Measurements from ENCODE around the gene COG5.

COG5 gene

DNA sequence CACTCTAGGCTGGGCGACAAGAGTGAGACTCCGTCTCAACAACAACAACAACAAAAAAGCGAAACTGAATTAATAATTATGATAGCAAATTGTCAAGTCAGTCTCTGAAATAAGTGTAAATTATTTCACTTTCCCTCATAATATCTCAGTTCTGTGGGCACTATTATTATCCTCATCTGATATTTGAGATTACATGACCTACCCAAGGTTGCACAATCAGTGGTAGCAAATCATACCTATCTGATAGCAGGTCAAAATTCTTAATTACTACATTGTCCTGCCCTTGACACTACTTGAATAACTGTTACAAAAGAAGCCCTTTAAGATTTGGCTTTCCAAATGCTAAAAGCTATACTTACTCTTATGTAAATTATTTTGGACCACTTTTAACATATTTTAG lies 209.1 kb downstream of the COG5 start:
- Histone ChIP-seq H3K23ac (ENCODE audit: low read length in 2 of 2) (no peak overlapping the region), H3K27me3 (ENCODE audit: control insufficient read depth in 1 of 2, insufficient read depth in 1 of 2, low read length in 2 of 2) (no peaks in the 10 kb centered on the region), H3K27ac (ENCODE audit: low read length, poor library complexity, severe bottlenecking) (no peak overlapping the region), H3K4me1 (ENCODE audit: control insufficient read depth, insufficient read depth, low read depth, low read length) (no peaks in the 10 kb centered on the region), H2BK12ac (ENCODE audit: low read length in 2 of 2) (no peak overlapping the region), H3K36me3 (ENCODE audit: control insufficient read depth in 1 of 2, insufficient read depth in 2 of 2, low read depth in 1 of 2, low read length in 2 of 2) (peaks cover 9 to 13% of the 10 kb centered on the region in 2 experiments), H3K14ac (ENCODE audit: low read length in 2 of 2) (no peak overlapping the region), H2BK15ac (ENCODE audit: low read depth, poor library complexity, severe bottlenecking) (no peak overlapping the region), H3K4me2 (ENCODE audit: low read length, poor library complexity, severe bottlenecking) (no peak overlapping the region), H4K8ac (ENCODE audit: low read length) (no peak overlapping the region), H3K79me1 (replicated peaks; ENCODE audit: low read length, poor library complexity, severe bottlenecking) (no peaks in the 10 kb centered on the region), H4K91ac (ENCODE audit: low read length) (no peak overlapping the region), H2BK5ac (ENCODE audit: low read depth, low read length, poor library complexity, severe bottlenecking) (no peak overlapping the region), H3K4ac (ENCODE audit: low read depth in 1 of 2, low read length in 2 of 2) (no peak overlapping the region), H3K18ac (ENCODE audit: low read depth in 1 of 2, low read length in 2 of 2) (no peak overlapping the region), H3K9me3 (ENCODE audit: control insufficient read depth, low read length) (peaks cover 3% of the 10 kb centered on the region), H2AFZ (ENCODE audit: low read depth, low read length) (no peak overlapping the region), H2AK5ac (ENCODE audit: low read length, severe bottlenecking) (no peak overlapping the region), H3K9ac (ENCODE audit: low read length) (no peak overlapping the region), H2BK120ac (ENCODE audit: low read depth, low read length) (no peak overlapping the region), H3K4me3 (ENCODE audit: insufficient read depth in 1 of 2, low read depth in 1 of 2, low read length in 2 of 2) (no peak overlapping the region)
- DNase-seq = no peak
- no CpG with 5 or more reads among the region's 3 CpGs for WGBS

DNA sequence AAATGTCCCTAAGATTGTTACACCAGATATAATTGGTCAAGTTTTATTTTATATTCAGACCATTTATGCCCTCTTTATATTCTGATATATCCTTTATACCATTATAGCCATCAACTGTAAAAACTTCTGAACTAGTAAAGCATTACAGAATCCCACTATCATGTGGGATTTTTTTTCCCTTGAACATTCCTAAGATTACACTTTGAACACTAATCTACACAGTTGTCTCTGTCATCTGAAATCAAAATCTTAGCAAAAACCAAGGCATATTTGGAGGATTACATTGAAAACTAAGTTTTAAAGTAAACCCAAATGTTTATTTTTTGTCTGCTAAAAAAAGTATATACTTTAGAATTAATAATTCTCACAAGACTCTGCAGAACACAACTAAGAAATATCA lies 210.0 kb downstream of the COG5 start:
- no peak overlapping the region for H2AK5ac ChIP-seq (ENCODE audit: low read length, severe bottlenecking)
- H3K27me3 ChIP-seq (ENCODE audit: control insufficient read depth in 1 of 2, insufficient read depth in 1 of 2, low read length in 2 of 2) = no peaks in the 10 kb centered on the region
- no peak overlapping the region for H3K9ac ChIP-seq (ENCODE audit: low read length)
- no peak overlapping the region for H2BK15ac ChIP-seq (ENCODE audit: low read depth, poor library complexity, severe bottlenecking)
- H3K23ac ChIP-seq (ENCODE audit: low read length in 2 of 2) = no peak overlapping the region
- H2BK12ac ChIP-seq (ENCODE audit: low read length in 2 of 2) = no peak overlapping the region
- no peak overlapping the region for H3K27ac ChIP-seq (ENCODE audit: low read length, poor library complexity, severe bottlenecking)
- DNase-seq = no peak
- peaks cover 0 to 6% of the 10 kb centered on the region in 2 experiments for H3K36me3 ChIP-seq (ENCODE audit: control insufficient read depth in 1 of 2, insufficient read depth in 2 of 2, low read depth in 1 of 2, low read length in 2 of 2)
- H2AFZ ChIP-seq (ENCODE audit: low read depth, low read length) = no peak overlapping the region
- no peaks in the 10 kb centered on the region for H3K4me1 ChIP-seq (ENCODE audit: control insufficient read depth, insufficient read depth, low read depth, low read length)
- H4K91ac ChIP-seq (ENCODE audit: low read length) = no peak overlapping the region
- no peaks in the 10 kb centered on the region for H3K79me1 ChIP-seq (replicated peaks; ENCODE audit: low read length, poor library complexity, severe bottlenecking)
- H3K4me3 ChIP-seq (ENCODE audit: insufficient read depth in 1 of 2, low read depth in 1 of 2, low read length in 2 of 2) = no peak overlapping the region
- no peak overlapping the region for H2BK5ac ChIP-seq (ENCODE audit: low read depth, low read length, poor library complexity, severe bottlenecking)
- no peak overlapping the region for H3K4me2 ChIP-seq (ENCODE audit: low read length, poor library complexity, severe bottlenecking)
- H3K14ac ChIP-seq (ENCODE audit: low read length in 2 of 2) = no peak overlapping the region
- H4K8ac ChIP-seq (ENCODE audit: low read length) = no peak overlapping the region
- H3K4ac ChIP-seq (ENCODE audit: low read depth in 1 of 2, low read length in 2 of 2) = no peak overlapping the region
- no peak overlapping the region for H3K18ac ChIP-seq (ENCODE audit: low read depth in 1 of 2, low read length in 2 of 2)
- H3K9me3 ChIP-seq (ENCODE audit: control insufficient read depth, low read length) = no peaks in the 10 kb centered on the region
- H2BK120ac ChIP-seq (ENCODE audit: low read depth, low read length) = no peak overlapping the region

DNA sequence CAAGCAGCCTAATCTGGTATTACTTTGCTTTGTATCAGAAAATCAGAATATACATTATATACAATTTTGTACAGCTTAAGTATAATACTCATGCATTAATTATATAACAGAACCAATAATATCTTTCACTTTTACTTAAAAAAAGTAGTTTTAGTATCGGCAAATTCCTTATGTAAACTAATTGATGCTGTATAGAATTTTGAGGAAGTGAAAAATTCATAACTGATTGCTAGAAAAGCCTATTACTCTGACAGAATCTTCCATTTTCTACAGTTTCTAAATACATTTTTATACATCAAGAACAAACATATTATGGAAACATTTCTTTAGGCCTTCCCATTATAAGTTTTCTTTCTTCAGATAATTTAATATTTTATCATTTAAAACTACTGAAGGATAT lies 217.8 kb downstream of the COG5 start:
- Histone ChIP-seq H4K8ac (ENCODE audit: low read length) (no peak overlapping the region), H3K18ac (ENCODE audit: low read depth in 1 of 2, low read length in 2 of 2) (no peak overlapping the region), H4K91ac (ENCODE audit: low read length) (no peak overlapping the region), H3K4me2 (ENCODE audit: low read length, poor library complexity, severe bottlenecking) (no peak overlapping the region), H2BK15ac (ENCODE audit: low read depth, poor library complexity, severe bottlenecking) (no peak overlapping the region), H2BK5ac (ENCODE audit: low read depth, low read length, poor library complexity, severe bottlenecking) (no peak overlapping the region), H3K27me3 (ENCODE audit: control insufficient read depth in 1 of 2, insufficient read depth in 1 of 2, low read length in 2 of 2) (no peaks in the 10 kb centered on the region), H3K4ac (ENCODE audit: low read depth in 1 of 2, low read length in 2 of 2) (no peak overlapping the region), H3K14ac (ENCODE audit: low read length in 2 of 2) (no peak overlapping the region), H3K9ac (ENCODE audit: low read length) (no peak overlapping the region), H2BK12ac (ENCODE audit: low read length in 2 of 2) (no peak overlapping the region), H3K23ac (ENCODE audit: low read length in 2 of 2) (no peak overlapping the region), H3K4me3 (ENCODE audit: insufficient read depth in 1 of 2, low read depth in 1 of 2, low read length in 2 of 2) (no peak overlapping the region), H2BK120ac (ENCODE audit: low read depth, low read length) (no peak overlapping the region), H3K9me3 (ENCODE audit: control insufficient read depth, low read length) (peaks cover 15% of the 10 kb centered on the region), H2AK5ac (ENCODE audit: low read length, severe bottlenecking) (no peak overlapping the region), H3K27ac (ENCODE audit: low read length, poor library complexity, severe bottlenecking) (no peak overlapping the region), H3K4me1 (ENCODE audit: control insufficient read depth, insufficient read depth, low read depth, low read length) (no peaks in the 10 kb centered on the region), H3K36me3 (ENCODE audit: control insufficient read depth in 1 of 2, insufficient read depth in 2 of 2, low read depth in 1 of 2, low read length in 2 of 2) (peaks cover 0 to 3% of the 10 kb centered on the region in 2 experiments), H2AFZ (ENCODE audit: low read depth, low read length) (no peak overlapping the region), H3K79me1 (replicated peaks; ENCODE audit: low read length, poor library complexity, severe bottlenecking) (peaks cover 4% of the 10 kb centered on the region)
- WGBS = no CpG with 5 or more reads among the region's 1 CpG
- DNase-seq = no peak

DNA sequence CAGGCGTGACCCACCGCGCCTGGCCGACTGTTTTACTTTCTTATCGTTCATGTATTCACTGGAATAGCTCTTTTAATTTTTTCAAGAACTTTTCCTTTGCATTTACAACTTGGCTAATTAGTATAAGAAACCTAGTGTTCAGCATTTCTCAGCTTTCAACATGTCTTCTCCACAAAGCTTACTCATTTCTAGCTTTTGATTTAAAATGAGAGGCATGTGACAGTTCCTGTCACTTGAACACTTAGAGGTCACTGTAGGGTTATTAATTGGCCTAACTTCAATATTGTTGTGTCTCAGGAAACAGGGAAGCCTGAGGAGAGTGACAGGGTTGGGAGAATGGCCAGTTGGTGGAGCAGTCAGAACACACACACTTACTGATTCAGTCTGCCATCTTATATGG lies 218.9 kb downstream of the COG5 start:
- Histone ChIP-seq H3K36me3 (ENCODE audit: control insufficient read depth in 1 of 2, insufficient read depth in 2 of 2, low read depth in 1 of 2, low read length in 2 of 2) (peaks cover 0 to 3% of the 10 kb centered on the region in 2 experiments), H3K4ac (ENCODE audit: low read depth in 1 of 2, low read length in 2 of 2) (no peak overlapping the region), H2BK12ac (ENCODE audit: low read length in 2 of 2) (no peak overlapping the region), H3K27me3 (ENCODE audit: control insufficient read depth in 1 of 2, insufficient read depth in 1 of 2, low read length in 2 of 2) (no peaks in the 10 kb centered on the region), H4K91ac (ENCODE audit: low read length) (no peak overlapping the region), H3K9ac (ENCODE audit: low read length) (no peak overlapping the region), H3K79me1 (replicated peaks; ENCODE audit: low read length, poor library complexity, severe bottlenecking) (peaks cover 6% of the 10 kb centered on the region), H2BK120ac (ENCODE audit: low read depth, low read length) (no peak overlapping the region), H3K4me3 (ENCODE audit: insufficient read depth in 1 of 2, low read depth in 1 of 2, low read length in 2 of 2) (no peak overlapping the region), H3K23ac (ENCODE audit: low read length in 2 of 2) (no peak overlapping the region), H3K4me1 (ENCODE audit: control insufficient read depth, insufficient read depth, low read depth, low read length) (no peaks in the 10 kb centered on the region), H2BK15ac (ENCODE audit: low read depth, poor library complexity, severe bottlenecking) (no peak overlapping the region), H3K14ac (ENCODE audit: low read length in 2 of 2) (no peak overlapping the region), H3K4me2 (ENCODE audit: low read length, poor library complexity, severe bottlenecking) (no peak overlapping the region), H2BK5ac (ENCODE audit: low read depth, low read length, poor library complexity, severe bottlenecking) (no peak overlapping the region), H3K18ac (ENCODE audit: low read depth in 1 of 2, low read length in 2 of 2) (no peak overlapping the region), H3K9me3 (ENCODE audit: control insufficient read depth, low read length) (peaks cover 17% of the 10 kb centered on the region), H2AK5ac (ENCODE audit: low read length, severe bottlenecking) (no peak overlapping the region), H4K8ac (ENCODE audit: low read length) (no peak overlapping the region), H3K27ac (ENCODE audit: low read length, poor library complexity, severe bottlenecking) (no peak overlapping the region), H2AFZ (ENCODE audit: low read depth, low read length) (no peak overlapping the region)
- no peak for DNase-seq
- WGBS = 100% methylated on average over 5 of the region's 5 CpGs

Data from mesenchymal stem cell (in vitro differentiated cells and primary cell).